AG09309 (cell line): ENCODE data around the gene TWIST2.

Experiments
- DNase-seq: peaks from one replicate; pipeline ENCODE4 v3.0.0-alpha.2; 2010; ENCODE audit warnings: low read depth
- H3K4me3 ChIP-seq: 2 replicates; pipeline ENCODE4 v1.5.1; 2011; ENCODE audit warnings: mild to moderate bottlenecking, low read depth, low read length, moderate library complexity; ENCODE audit not compliant: control insufficient read depth
- CTCF ChIP-seq: IDR thresholded peaks from 2 replicates; pipeline ENCODE4 v1.5.1; 2011; ENCODE audit warnings: mild to moderate bottlenecking, low read depth, low read length, inconsistent platforms; ENCODE audit not compliant: insufficient read depth, control insufficient read depth; ENCODE audit errors: missing control alignments

The TWIST2 gene

GRCh38 chr2:238864207-238865014 is 16.5 kb downstream of the TWIST2 start:
- peak; percentile 98 for DNase-seq
- TF ChIP-seq CTCF, result no peak
- peak overlapping the region; percentile 31 for H3K4me3 ChIP-seq

GRCh38 chr2:238865015-238865719 is 17.3 kb downstream of the TWIST2 start:
- no peak for DNase-seq
- no peak overlapping the region; the same call in 1 of the 2 replicates for H3K4me3 ChIP-seq
- no peak for TF ChIP-seq CTCF

- H3K4me3 ChIP-seq, result no peak overlapping the region
- TF ChIP-seq CTCF, result no peak
- no peak for DNase-seq
Observed at GRCh38 chr2:238865744-238866355, 18.0 kb downstream of the TWIST2 start.

GRCh38 chr2:238866656-238867277 is 18.9 kb downstream of the TWIST2 start:
- no peak overlapping the region for H3K4me3 ChIP-seq
- no peak for DNase-seq
- no peak for TF ChIP-seq CTCF

- TF ChIP-seq CTCF, result no peak
- no peak overlapping the region for H3K4me3 ChIP-seq
- DNase-seq, result no peak
Observed at GRCh38 chr2:238868067-238868524, 20.2 kb downstream of the TWIST2 start.

GRCh38 chr2:238868616-238869292 is 20.9 kb downstream of the TWIST2 start:
- no peak for TF ChIP-seq CTCF
- H3K4me3 ChIP-seq, result no peak overlapping the region
- peak; percentile 83 for DNase-seq
